NCI-H1694 (cell line): Measurements from ENCODE around the gene RPL26.
"Not testable (repeated sequence)": the region's sequence is repeated elsewhere in the genome, so short reads cannot be mapped to it uniquely, and the experiment has no call there.

ENCODE experiments used
- DNase-seq: peaks from one replicate; lab custom pipeline; 2025; lab: John Stamatoyannopoulos, UW

Gene RPL26

DNA sequence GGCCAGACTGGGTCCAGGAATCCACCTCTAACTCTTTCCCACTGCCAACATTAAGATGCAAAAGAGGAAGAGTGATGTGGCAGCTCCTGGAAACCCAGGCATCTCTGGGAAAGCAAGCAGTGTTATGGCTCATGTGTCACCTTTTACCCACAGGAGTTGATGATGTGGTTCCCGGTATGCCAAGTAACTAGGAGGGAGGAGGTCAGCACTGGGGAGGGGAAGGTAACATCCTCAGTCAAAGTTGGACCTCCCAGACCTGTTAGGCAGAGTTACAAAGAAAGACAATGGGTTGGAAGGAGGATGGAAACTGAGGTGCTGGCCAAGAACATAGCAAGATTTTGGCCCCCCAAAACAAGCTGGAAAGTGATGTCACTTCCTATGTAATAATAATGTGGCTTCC, 17.9 kb downstream of the RPL26 start:
- no peak for DNase-seq

DNA sequence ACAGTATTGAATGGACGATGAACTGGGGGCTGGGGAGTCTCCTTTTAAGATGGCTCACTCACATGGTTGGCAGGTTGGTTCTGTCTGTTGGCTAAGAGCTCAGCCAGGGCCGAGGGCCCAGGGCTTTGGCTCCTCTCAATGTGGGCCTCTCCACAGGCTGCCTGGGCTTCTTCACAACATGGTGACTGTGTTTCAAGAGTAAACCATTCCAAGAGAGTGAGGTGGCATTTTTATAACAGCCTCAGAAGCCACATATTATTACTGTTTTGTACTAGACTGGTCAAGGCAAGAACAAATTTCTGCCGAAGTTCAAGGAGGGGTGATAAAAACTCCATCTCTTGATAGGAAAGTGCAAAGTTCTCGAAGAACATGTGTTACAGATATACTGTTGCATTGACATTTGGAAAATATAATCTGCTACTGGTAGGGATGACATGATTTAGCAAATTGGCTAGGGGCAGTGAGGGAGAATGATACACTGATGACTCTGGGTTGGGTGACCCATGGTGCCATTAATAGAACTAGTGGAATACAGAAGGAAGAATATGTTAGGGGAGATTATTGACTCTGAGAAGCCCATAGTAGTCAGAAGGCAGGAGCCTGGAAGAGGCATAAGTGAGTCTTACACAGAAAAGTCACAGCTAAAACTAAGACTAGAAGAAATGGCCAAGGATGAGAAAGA, 20.2 kb downstream of the RPL26 start:
- no peak for DNase-seq

DNA sequence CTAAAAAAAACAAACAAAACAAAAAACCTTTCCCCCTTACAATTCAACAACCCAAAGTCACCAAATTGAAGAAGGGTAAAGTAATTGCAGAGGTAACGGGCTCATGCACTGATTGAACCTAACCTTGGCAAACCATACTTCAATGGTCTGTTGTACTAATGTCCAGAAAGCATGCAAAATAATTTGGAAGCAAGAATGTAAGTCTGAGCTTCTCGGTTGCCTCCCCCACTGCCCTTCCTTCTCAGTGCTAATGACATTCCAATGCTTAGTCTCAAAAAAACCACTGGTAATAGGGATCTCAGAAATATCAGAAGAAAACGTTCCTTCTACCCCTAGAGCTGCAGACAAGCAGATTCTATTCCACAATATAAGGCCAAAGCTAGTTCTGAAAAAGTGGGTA, 22.2 kb downstream of the RPL26 start:
- no peak for DNase-seq

DNA sequence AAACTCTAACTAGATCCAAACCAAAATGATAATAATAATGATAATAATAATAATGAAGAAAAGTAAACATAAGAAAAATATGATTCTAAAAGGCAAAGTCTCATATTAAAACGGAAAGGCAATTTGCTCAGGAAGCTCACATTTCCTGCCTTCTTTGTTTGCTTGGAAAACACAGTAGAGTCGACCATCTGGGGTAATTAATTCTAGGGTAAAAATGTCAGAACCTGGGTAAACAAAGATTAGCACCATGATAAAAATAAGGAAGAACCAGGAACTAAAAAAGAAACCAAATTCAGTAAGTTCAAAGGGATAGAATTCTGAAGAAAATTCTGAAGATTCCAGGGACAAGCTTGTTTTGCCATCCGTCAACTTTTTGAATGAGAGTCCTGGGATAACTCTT, 22.7 kb downstream of the RPL26 start:
- peak; percentile 17 for DNase-seq

DNA sequence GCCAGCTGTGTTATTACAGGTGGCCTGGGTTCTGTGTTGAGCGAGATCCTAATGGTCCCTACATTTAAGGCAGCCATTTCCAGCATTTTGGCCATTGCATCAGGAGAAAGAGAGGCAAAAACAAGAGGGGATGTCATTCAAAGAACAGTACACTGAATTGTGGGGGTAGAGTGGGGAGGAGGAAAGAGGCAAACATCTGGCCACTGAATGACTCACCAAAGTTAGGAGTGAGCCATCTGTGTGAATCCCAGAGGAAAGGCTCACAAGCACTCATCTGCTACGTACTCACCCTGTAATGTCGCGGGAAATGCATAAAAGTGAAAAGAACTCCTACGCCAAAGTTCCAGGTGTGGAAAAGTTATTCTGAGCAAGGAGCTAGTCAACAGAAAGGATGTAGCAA, 23.2 kb downstream of the RPL26 start:
- peak; percentile 94 for DNase-seq

DNA sequence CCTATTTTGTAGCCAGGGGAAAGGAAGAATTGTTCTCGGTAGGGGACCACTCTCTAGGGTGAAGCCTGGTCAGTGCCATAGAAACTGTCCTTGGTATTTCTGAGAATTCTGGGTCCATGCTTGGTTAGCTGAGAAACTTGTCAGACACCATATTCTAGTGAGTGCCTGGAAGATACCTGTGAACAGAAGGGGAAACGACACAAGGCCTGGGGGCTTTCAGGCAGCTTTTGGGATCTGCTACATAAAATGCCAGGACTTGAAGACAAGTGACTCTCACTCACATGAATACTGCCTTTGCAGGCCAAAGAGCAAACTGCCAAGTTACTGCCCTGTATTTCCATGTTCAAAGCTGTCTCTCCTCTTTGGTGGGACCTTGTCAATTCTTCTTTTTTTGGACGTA, 25.1 kb downstream of the RPL26 start:
- DNase-seq = no peak

DNA sequence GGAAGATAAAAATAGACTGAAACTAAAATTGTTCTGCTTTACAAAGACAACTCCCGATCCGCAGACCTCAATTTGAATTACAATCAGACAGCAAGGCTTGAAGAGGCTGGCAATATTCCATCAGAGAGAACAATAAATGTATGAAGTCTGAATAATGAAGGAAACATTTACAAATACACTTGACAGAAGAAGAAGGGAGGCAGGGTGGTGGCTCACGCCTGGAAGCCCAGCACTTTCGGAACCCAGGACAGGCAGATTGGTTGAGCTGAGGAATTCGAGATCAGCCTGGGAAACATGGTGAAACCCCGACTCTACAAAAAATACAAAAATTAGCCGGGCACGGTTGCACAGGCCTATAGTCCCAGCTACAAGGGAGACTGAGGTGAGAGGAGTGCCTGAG, 28.8 kb downstream of the RPL26 start:
- DNase-seq = no peak

DNA sequence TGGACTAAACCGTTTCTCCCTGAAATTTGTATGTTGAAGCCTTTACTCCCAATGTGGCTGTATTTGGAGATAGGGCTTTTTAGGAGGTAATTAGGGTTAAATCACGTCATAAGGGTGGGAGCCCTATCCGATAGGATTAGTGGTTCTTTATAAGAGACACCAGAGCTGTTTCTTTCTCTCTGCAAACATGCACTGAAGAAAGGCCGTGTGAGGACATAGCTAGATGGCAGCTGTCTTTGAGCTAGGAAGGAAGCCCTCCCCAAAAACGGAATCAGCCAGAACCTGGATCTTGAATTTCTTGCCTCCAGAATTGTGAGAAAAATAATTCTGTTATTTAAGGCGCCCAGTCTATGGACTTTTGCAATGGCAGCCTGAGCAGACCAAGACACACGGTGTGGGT, 29.3 kb downstream of the RPL26 start:
- no peak for DNase-seq

DNA sequence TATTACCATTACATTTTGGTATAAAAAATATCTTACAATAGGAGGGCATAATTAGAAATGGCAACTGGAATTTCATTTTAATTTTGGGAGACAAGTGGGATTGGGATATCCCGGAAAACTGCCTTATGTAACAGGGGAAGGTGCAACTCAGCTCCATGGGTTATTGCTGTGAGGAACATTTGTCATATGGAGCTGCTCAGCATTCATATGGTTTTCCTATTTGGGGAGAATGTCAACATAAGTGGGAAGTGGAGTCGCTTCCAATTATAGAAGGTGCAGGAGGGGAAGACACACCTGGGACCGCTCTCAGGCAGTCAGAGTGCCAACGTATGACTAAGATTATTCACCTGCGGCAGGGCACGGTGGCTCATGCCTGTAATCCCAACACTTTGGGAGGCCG, 32.7 kb downstream of the RPL26 start:
- DNase-seq = no peak

DNA sequence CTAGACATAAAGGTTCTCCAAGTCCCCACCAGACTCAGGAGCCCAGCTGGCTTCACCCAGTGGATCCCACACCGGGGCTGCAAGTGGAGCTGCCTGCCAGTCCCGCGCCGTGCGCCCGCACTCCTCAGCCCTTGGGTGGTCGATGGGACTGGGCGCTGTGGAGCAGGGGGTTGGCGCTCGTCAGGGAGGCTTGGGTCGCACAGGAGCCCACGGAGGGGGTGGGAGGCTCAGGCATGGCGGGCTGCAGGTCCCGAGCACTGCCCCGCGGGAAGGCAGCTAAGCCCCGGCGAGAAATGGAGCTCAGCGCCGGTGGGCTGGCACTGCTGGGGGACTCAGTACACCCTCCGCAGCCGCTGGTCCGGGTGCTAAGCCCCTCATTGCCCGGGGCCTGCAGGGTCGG, 36.0 kb downstream of the RPL26 start:
- DNase-seq = not testable (repeated sequence)

DNA sequence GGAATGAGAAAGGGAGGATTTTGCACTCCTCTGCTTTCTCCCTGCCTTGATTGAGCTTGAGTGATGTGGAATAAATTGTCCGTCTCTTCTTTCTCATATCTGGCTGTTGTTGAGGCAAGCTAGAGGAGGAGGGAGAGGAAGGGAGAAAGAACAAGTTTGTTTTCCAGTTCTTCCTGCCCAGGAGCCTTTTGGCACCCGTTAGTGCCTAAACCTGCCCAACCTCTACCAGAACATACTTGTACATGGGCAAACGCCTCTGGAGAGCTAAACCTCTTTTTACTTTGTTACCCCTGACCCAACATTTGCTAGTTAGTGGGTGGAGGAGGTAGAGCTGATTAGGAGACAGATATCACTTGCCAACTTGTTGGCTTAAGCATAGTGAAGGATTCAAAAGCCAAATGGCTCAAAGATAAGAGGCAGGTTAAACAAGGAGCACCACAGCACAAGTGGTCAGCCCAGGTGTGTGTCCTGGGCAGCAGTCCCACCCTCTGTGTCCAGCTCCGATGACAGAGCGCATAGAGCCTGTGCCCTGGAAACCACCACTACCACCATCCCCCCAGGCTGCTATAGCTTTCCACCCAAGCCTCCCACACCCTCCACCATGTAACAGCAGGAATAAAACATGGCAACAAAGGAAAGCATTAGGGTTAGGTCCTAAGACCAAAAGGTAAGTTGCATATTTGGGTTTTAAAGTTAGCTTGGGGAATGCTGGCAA, 36.9 kb downstream of the RPL26 start:
- no peak for DNase-seq

DNA sequence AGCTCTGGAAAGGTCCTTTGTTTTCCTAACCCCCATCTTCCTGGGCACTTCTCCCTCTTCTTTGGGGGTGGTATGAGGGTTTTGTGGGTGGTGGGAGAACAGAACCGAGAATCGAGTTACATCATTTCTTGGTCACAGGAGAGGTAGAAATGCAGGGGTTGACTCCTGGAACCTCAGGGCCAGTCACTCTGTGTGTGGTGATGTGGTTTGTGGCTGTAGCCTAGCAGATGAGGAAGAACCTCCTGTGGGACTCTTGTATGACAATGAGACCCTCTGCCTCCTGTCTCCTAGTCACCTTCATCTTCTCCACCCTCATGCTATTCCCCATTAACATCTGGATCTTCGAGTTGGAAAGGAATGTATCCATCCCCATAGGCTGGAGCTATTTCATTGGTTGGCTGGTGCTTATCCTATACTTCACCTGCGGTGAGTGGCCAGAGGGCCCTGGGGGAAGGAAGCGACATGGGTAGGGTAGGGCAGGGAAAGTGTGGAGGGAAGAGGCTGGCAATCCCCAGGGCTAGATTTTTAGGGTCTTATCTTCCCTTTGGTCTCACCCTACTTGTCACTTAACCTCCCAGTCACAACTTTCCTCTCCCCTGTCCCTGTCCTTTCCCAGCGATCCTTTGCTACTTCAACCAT, 37.8 kb downstream of the RPL26 start:
- no peak for DNase-seq

DNA sequence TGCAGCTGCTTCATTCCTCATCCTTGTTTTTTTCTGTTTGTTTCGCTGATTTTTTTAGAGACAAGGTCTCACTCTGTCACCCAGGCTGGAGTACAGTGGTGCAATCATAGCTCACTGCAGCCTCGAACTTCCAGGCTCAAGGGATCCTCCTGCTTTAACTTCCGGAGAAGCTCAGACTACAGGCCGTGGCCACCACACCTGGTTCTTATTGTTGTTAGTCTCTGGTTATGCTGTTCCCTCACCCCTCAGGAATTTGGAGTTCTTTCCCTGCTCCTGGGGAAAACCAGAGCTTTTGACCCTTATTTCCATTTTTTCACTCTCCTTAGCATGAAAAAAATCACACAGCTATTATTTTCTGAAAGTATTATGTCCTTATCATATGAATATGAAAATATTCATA, 41.5 kb downstream of the RPL26 start:
- no peak for DNase-seq

DNA sequence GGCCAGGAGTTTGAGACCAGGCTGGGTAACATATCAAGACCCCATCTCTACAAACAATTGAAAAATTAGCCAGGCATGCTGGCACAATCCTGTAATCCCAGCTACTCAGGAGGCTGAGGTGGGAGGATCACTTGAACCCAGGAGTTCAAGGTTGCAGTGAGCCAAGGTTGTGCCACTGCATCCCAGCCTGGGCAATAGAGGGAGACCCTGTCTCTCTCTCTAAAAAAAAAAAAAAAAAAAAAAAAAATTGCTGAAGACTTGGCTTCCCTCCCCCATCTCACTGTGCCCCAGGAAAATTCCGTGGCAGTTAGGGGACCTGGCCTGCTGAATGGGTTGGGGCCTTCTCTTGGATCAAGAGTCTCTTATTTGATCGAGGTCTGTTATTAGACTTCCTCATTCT, 43.5 kb downstream of the RPL26 start, which contains the start of gene ODF4:
Gene ODF4 (plus strand): TSS at position 301 of the 400 bp plus-strand sequence. CDS start 212 bp downstream, outside the sequence.
- no peak for DNase-seq

DNA sequence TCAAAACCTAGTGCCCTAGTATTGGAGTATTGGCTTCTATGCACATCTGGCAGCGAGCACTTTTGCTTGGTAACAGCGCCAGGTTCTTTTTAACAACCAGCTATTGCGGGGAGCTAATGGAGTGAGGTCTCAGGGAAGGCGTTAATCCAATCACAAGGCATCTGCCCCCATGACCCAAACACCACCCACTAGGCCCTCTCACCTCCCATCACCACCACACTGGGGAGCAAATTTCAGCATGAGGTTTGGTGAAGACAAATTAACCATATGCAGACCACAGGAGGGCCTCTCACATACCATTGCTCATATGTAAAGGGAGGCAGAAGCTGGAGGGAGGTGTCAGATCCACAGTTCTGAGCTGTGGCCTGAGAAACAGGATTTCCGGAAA, 44.2 kb downstream of the RPL26 start:
- no peak for DNase-seq

DNA sequence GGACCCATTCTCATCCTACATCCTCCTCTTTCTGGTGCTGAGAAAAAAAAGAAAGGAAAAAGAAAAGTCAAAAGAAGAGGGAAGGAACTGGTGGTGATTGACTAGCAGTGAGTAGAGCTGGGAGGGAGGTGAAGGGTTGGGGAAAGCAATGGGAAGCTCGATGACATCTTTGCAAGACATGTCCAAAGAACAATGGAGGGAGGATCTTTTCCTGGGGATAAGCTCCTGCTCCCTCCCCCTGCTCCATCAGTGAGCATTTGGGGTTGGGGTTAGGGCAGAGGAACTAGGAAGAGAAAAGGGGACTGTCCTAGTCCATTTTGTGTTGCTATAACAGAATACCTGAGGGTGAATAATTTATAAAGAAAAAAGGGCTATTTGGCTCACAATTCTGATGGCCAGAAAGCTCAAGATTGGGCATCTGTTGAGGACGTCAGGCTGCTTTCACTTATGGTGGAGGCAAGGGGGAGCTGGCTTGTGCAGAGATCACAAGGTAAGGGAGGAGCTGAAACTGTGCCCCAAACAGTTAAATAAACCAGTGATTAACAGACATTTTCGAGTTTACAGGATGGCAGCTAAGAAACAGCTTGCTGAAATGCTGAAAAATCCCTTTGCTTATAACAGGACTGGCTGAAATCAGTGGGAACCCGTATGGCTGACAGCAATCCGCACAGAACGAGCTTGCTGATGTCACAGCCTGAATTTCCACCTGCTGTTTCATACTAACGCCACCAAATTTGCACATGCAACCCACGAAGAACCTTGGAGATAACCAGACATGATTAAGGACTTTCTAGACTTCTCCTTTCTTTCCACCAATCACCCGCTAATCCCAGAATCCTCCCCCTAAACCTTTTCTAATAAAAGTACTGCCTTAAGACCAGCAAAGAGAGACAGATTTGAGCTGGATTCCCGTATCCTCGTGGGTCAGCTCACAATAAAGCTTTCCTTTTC, 44.9 kb downstream of the RPL26 start:
- DNase-seq = no peak

DNA sequence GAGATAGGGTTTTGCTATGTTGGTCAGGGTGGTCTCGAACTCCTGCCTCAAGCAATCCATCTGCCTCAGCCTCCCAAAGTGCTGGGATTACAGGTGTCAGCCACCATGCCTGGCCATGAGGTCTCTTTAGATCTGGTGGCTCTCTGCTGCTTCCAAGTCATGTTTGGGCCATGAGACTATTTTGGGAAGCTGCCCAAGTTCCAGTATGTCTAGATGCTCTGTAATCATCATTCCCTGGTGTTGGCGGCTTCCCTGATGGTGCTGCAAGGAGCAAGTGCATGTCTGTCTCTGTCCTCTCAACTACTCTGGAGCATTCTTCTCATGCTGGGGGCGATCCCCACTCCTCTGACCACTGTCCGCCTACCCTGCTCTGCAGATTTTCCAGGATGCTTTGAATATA, 49.7 kb downstream of the RPL26 start:
- DNase-seq = no peak

DNA sequence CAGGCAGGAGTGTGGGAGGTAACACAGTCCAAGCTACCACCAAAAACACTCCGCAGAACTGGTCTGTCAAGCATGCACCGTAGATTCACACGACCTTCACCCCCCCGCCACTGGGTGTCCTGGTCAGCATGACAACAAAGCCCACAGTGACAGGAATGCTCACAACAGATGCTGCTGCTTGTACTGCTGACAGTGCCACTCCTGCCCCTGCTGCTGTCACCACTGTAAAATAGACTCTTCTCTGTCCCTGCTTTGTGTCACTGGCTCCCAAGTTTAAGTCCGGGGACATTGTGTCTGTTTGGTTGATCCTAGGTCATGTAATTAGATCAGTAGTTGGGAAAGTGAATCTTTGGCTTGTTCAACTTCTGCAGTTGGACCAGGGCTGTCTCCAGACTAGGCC, 50.3 kb downstream of the RPL26 start:
- DNase-seq = no peak

DNA sequence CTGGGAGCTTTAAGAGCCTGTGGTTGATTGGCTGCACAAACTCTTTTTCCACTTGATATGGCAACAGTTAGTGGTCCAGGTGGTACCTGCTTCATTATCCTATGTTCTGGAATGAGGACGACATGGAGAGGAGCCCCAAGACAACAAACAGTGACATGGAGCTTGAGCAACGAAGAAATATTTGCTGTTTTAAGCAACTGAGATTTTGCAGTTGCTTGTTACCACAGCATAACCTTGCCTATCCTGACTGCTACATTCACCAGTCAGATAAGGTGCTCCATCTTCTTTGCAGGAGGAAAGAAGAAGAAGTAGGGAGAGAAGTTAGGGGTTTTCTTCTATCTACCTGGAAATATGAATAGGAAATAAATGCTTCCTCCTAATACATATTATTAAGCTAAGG, 50.9 kb downstream of the RPL26 start:
- no peak for DNase-seq
